ENCODE results near the gene BOK. TPM values are rescaled to one million over a fixed set of nuclear protein-coding genes. Genes with fewer than 3 reads are reported as not detected.
A peak's percentile ranks its signal among the peaks of the same experiment; 100 is the strongest.

Gene BOK
- total and polyA plus RNA-seq, 2 donors (not counting 3 experiments of a cell fraction or from before 2014, with no cell fraction given), result 76.0 to 95.5 TPM

GRCh38 chr2:241554610-241555322 is 3.8 kb upstream of the BOK start:
- no peaks in the 10 kb centered on the region for H3K9me1 ChIP-seq (replicated peaks; ENCODE audit: control insufficient read depth, extremely low read depth, insufficient read depth, low read length)
- no peaks in the 10 kb centered on the region for H3K9me3 ChIP-seq (replicated peaks; ENCODE audit: control insufficient read depth, insufficient read depth, low read length)
- POLR2A ChIA-PET, result no interaction called here
- no peaks in the 10 kb centered on the region for H3K36me3 ChIP-seq (ENCODE audit: control insufficient read depth in 2 of 2, extremely low read depth in 1 of 2, insufficient read depth in 2 of 2, low read length in 2 of 2)
- H3K79me2 ChIP-seq (ENCODE audit: control insufficient read depth, insufficient read depth, low read length), result peaks cover 3% of the 10 kb centered on the region
- peaks cover 13% of the 10 kb centered on the region for H3K4me1 ChIP-seq (ENCODE audit: control insufficient read depth, extremely low read depth, insufficient read depth, low read length)
- H2AFZ ChIP-seq (ENCODE audit: low read depth, low read length), result no peak overlapping the region
- H3K27me3 ChIP-seq (ENCODE audit: control insufficient read depth in 2 of 2, insufficient read depth in 2 of 2, low read length in 2 of 2), result no peaks in the 10 kb centered on the region
- CTCF ChIA-PET, result no interaction called here
- no peak overlapping the region for H3K4me3 ChIP-seq (replicated peaks in 1 of 3; ENCODE audit: insufficient read depth in 1 of 3, low read depth in 1 of 3, low read length in 3 of 3)
- intact Hi-C loops (cut with micrococcal nuclease), result loop anchor here (5.0 kb wide), 1 partner anchor 197 kb away; the partner anchor contains the start of gene FARP2
- dilution Hi-C loops (cut with MboI; ENCODE audit: extremely low pct_ligation_motif_present, low sequenced_read_pairs), result no loop called here
- H3K9ac ChIP-seq (replicated peaks; ENCODE audit: extremely low read depth, insufficient read depth, low read length), result no peak overlapping the region
- no peak overlapping the region for H3K4me2 ChIP-seq (ENCODE audit: insufficient read depth, low read length)
- TF ChIP-seq GATA2 (IDR thresholded peaks at IDR 0.05; ENCODE audit: insufficient read depth, insufficient read length, low read depth, low read length), result no peak
- FAIRE-seq, result peak; percentile 57
- H3K27ac ChIP-seq (ENCODE audit: insufficient read depth, low read depth, low read length), result no peak overlapping the region
- BruUV-seq (replicated peaks), result no TSS peak
- H4K20me1 ChIP-seq (replicated peaks; ENCODE audit: control insufficient read depth, extremely low read depth, insufficient read depth, low read length), result no peaks in the 10 kb centered on the region
- DNase-seq (ENCODE audit: low read depth, low spot score), result no peak

- Histone ChIP-seq H3K27me3 (ENCODE audit: control insufficient read depth in 2 of 2, insufficient read depth in 2 of 2, low read length in 2 of 2) (no peaks in the 10 kb centered on the region), H3K79me2 (ENCODE audit: control insufficient read depth, insufficient read depth, low read length) (peaks cover 12% of the 10 kb centered on the region), H3K27ac (ENCODE audit: insufficient read depth, low read depth, low read length) (no peak overlapping the region), H3K4me3 (replicated peaks in 1 of 3; ENCODE audit: insufficient read depth in 1 of 3, low read depth in 1 of 3, low read length in 3 of 3) (no peak overlapping the region), H3K36me3 (ENCODE audit: control insufficient read depth in 2 of 2, extremely low read depth in 1 of 2, insufficient read depth in 2 of 2, low read length in 2 of 2) (no peaks in the 10 kb centered on the region), H3K4me2 (ENCODE audit: insufficient read depth, low read length) (no peak overlapping the region), H3K4me1 (ENCODE audit: control insufficient read depth, extremely low read depth, insufficient read depth, low read length) (peaks cover 22% of the 10 kb centered on the region), H3K9ac (replicated peaks; ENCODE audit: extremely low read depth, insufficient read depth, low read length) (no peak overlapping the region), H4K20me1 (replicated peaks; ENCODE audit: control insufficient read depth, extremely low read depth, insufficient read depth, low read length) (no peaks in the 10 kb centered on the region), H3K9me3 (replicated peaks; ENCODE audit: control insufficient read depth, insufficient read depth, low read length) (no peaks in the 10 kb centered on the region), H3K9me1 (replicated peaks; ENCODE audit: control insufficient read depth, extremely low read depth, insufficient read depth, low read length) (no peaks in the 10 kb centered on the region), H2AFZ (ENCODE audit: low read depth, low read length) (peak overlapping the region; percentile 37)
- FAIRE-seq, result peak; percentile 84
- dilution Hi-C loops (cut with MboI; ENCODE audit: extremely low pct_ligation_motif_present, low sequenced_read_pairs) (no loop called here), intact Hi-C loops (cut with micrococcal nuclease) (loop anchor here (5.0 kb wide), 1 partner anchor 198 kb away; the partner anchor contains the start of gene FARP2)
- BruUV-seq (replicated peaks), result no TSS peak
- CTCF ChIA-PET, result no interaction called here
- TF ChIP-seq POLR2AphosphoS5 (IDR thresholded peaks at IDR 0.05; ENCODE audit: insufficient read depth, low read depth, low read length), result peak; percentile 44
- no peak for TF ChIP-seq POLR2A (IDR thresholded peaks at IDR 0.05; ENCODE audit: low read depth, low read length)
- POLR2A ChIA-PET, result interaction anchor here (0.6 kb wide), 1 partner anchor 64 kb away, joined by 3 read pairs; no protein-coding TSS in a partner anchor
- DNase-seq (ENCODE audit: low read depth, low spot score), result no peak
Observed at GRCh38 chr2:241555711-241556110, 2.8 kb upstream of the BOK start.
